ENCODE results near the gene DNAJC11. TPM values are rescaled to one million over a fixed set of nuclear protein-coding genes. Genes with fewer than 3 reads are reported as not detected.

The DNAJC11 gene
- total RNA-seq, 1 donor from 2014 or later, result 36.4 TPM

GRCh38 chr1:6597777-6598131 lies 103.9 kb downstream of the DNAJC11 start:
- DNase-seq (no peak), ATAC-seq (no peak)
- Histone ChIP-seq H3K36me3 (peaks cover 69% of the 10 kb centered on the region), H3K27ac (no peak overlapping the region), H3K4me3 (no peak overlapping the region), H3K27me3 (ENCODE audit: low read depth) (no peaks in the 10 kb centered on the region), H3K9me3 (no peaks in the 10 kb centered on the region), H3K4me1 (peaks cover 49% of the 10 kb centered on the region)
- intact Hi-C loops (cut with DNase I), result no loop called here
- no peak for TF ChIP-seq CTCF (IDR thresholded peaks at IDR 0.05)

- ATAC-seq (no peak), DNase-seq (no peak)
- no peak for TF ChIP-seq CTCF (IDR thresholded peaks at IDR 0.05)
- no peak overlapping the region for H3K27ac ChIP-seq
- H3K4me3 ChIP-seq, result no peak overlapping the region
- no peaks in the 10 kb centered on the region for H3K27me3 ChIP-seq (ENCODE audit: low read depth)
- H3K36me3 ChIP-seq, result peaks cover 75% of the 10 kb centered on the region
- peaks cover 49% of the 10 kb centered on the region for H3K4me1 ChIP-seq
- intact Hi-C loops (cut with DNase I), result no loop called here
- H3K9me3 ChIP-seq, result no peaks in the 10 kb centered on the region
Observed at GRCh38 chr1:6596886-6597776, 104.5 kb downstream of the DNAJC11 start.

- no peak for TF ChIP-seq CTCF (IDR thresholded peaks at IDR 0.05)
- intact Hi-C loops (cut with DNase I), result no loop called here
- Histone ChIP-seq H3K9me3 (no peaks in the 10 kb centered on the region), H3K4me1 (peaks cover 56% of the 10 kb centered on the region), H3K36me3 (peaks cover 79% of the 10 kb centered on the region), H3K27ac (no peak overlapping the region), H3K4me3 (no peak overlapping the region), H3K27me3 (ENCODE audit: low read depth) (no peaks in the 10 kb centered on the region)
- ATAC-seq (no peak), DNase-seq (no peak)
Observed at GRCh38 chr1:6596351-6596750, 105.3 kb downstream of the DNAJC11 start.

- Histone ChIP-seq H3K27ac (no peak overlapping the region), H3K4me1 (peaks cover 55% of the 10 kb centered on the region), H3K9me3 (no peaks in the 10 kb centered on the region), H3K36me3 (peaks cover 85% of the 10 kb centered on the region), H3K4me3 (no peak overlapping the region), H3K27me3 (ENCODE audit: low read depth) (no peaks in the 10 kb centered on the region)
- TF ChIP-seq CTCF (IDR thresholded peaks at IDR 0.05), result no peak
- ATAC-seq (no peak), DNase-seq (no peak)
- intact Hi-C loops (cut with DNase I), result no loop called here
Observed at GRCh38 chr1:6594977-6595740, 106.5 kb downstream of the DNAJC11 start.

GRCh38 chr1:6593810-6594209 lies 107.8 kb downstream of the DNAJC11 start:
- no peak for ATAC-seq
- Histone ChIP-seq H3K36me3 (peaks cover 90% of the 10 kb centered on the region), H3K4me3 (no peak overlapping the region), H3K4me1 (peaks cover 43% of the 10 kb centered on the region), H3K27ac (no peak overlapping the region), H3K9me3 (no peaks in the 10 kb centered on the region), H3K27me3 (ENCODE audit: low read depth) (no peaks in the 10 kb centered on the region)
- intact Hi-C loops (cut with DNase I), result no loop called here
- no peak for DNase-seq
- TF ChIP-seq CTCF (IDR thresholded peaks at IDR 0.05), result no peak
